Stimulated activated CD4-positive, alpha-beta T cell treated with anti-CD3 and anti-CD28 coated beads, Interleukin-2, amount 100 ng/mL, for 24 hours (primary cell): ENCODE results near the gene MAN1B1.
"Not testable (repeated sequence)": the region's sequence is repeated elsewhere in the genome, so short reads cannot be mapped to it uniquely, and the experiment has no call there.

Experiments used
- DNase-seq, 2 donors: peaks; one replicate each; pipeline ENCODE4 v3.0.0-alpha.2; 2020

MAN1B1 gene

DNA sequence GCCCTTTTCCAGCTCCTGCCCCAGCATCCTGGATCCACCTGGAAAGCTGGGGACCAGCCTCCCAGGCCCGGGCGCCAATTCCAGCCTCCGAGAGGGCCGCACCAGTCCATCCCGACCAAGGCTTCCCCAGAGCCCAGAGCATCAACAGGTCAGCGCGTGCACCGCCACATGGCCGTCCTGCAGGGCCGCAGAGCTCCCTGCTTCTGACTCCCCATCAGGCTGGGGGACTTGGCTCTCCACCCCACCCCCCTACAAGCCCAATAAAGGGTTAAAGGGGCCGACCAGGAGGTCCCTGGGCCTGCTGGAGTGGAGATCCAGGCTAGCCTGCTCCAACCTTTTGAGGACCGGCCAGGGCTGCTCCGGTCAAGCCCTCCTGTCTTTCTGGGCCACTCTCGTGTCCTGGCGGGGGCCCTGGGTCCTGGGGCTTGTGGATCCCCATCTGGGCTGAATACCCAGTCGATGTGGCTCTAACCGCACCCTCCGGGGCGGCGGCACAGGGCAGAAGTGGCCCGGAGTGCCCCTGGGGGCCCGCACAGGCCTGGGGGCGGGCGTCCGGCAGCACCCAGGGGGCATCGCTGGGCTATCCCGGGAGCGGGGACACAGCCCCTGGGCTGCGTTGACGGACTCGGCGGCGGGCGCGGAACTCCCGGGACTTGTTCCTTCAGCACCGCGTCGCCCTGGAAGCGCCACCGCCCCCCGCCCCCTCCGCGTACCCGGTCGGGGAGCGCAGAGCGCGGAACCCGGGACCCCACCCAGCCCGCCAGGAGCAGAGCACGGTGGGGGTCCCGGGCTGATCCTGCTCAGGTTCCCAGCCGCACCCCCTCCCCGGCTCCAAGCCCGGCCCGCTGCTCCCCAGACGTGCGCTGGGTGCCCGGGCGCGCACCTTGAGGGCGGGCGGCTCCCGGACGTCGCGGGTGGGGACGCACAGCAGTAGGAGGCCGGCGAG, 33.5 kb upstream of the MAN1B1 start:
- DNase-seq, result no peak

DNA sequence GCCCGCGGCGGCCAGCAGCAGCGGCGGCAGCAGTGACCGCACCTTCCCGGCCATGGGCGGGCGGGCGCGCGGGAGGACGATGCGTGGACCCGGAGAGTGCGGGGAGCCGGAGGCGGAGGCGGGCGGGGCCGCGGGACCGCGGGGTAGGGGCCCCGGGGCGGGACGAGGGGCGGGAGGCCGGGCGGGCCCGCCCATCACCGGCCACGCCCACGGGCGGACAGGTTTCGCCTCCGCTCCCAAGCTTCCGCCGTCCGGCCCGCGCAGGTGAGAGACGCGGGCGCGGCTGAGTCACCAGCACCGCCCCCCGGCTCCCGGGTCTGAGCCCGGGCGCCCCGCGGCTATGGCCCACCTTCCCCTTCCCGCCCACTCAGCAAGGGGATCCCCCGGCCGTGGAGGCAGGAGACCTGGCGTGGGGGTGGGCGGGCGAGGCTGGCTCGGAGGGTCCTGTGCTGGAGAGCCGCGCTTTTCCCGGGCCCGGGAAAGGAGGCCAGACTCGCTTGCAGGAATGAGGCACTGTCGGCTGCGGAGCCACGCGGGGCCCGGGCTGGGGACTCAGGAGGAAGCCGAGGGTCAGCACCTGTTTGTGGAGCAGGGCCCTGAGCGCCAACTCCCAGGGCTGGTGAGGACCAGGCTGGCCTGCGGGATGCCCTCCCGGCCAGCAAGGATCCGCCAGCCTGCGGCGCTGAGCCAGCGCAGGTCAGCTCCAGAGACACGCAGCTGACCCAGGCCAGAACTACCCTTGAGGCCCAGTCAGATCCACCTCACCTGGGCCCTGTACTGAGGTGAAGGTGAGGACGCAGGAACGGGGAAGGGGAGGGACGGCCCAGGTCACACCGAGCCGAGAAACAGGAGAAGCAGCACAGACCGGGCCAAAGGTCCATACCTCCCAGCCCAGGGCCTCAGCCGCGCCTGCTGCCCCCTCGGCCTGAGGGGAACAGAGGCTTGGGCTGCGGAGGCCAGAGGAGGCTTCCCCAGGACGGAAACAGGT, 32.5 kb upstream of the MAN1B1 start, which contains the start of gene ENTPD2:
ENTPD2 (minus strand) TSS at position 118 of the 988 bp plus-strand sequence; CDS start at position 54, 64 bp downstream.
- DNase-seq, result peak; percentile 43 to 63

DNA sequence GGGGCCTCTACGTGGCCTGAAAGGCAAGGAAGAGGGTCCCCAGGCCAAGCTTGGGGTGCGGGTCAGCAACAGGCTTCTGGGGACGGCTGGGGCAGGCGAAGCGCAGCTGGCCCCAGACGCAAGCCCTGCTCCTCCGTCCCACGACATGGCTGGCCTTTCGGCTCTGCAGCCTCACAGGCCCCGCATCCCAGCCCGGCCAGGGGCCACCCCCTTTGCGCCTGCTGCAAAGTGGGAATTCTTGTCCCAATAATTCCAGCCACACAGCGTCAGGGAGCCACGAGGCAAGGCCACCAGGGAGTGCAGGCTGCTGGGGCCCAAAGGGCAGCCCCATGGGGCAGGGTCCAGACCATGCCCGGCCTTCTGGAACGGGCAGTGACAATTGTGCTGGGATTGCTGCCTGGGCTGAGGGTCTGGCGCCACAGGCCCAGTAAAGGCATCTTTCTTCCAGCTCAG, 31.8 kb upstream of the MAN1B1 start:
- DNase-seq, result no peak

DNA sequence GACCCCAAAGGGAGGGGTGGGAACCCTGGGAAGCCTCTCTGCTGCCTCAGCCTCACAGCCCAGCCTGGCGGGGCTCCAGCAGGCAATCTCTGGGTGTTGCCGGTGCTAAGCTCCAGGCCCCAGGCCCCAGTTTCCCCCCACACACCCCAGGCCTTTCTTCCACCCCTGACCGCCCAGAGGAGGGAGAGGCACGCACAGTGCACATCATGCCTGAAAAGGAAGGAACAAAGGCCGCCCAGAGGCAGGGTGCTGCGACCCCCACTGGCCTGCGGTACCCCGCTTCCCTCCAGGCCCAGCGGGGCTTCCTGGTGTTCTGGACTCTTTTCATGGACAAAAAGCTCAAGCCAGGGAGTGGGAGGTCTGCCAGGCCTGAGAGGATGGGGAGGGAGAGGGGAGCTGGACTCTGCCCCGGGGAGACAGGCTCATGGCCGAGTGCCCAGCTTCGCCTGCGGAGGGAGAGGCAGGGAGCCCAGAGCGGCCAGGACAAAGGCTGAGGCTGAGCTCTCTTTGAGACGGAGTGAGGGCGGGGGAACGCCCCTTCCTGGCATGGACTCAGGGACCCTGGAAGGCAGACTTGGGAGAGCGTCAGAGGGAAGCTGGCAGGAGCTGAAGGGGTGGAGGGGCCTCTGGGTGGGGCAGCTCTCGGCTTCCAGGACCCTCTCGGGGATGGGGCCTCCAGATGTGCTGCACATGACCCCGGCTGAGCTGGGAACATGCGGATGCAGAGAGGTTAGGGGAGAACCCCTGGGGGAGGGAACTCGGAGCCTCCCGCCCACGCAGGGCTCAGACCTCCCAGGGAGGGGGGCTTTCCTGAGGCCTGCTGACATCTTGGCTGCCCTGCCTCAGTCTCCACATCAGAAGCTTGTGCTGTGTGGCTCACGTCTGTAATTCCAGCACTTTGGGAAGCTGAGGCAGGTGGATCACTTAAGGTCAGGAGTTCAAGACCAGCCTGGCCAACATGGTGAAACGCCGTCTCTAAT, 31.1 kb upstream of the MAN1B1 start:
- DNase-seq, result no peak

DNA sequence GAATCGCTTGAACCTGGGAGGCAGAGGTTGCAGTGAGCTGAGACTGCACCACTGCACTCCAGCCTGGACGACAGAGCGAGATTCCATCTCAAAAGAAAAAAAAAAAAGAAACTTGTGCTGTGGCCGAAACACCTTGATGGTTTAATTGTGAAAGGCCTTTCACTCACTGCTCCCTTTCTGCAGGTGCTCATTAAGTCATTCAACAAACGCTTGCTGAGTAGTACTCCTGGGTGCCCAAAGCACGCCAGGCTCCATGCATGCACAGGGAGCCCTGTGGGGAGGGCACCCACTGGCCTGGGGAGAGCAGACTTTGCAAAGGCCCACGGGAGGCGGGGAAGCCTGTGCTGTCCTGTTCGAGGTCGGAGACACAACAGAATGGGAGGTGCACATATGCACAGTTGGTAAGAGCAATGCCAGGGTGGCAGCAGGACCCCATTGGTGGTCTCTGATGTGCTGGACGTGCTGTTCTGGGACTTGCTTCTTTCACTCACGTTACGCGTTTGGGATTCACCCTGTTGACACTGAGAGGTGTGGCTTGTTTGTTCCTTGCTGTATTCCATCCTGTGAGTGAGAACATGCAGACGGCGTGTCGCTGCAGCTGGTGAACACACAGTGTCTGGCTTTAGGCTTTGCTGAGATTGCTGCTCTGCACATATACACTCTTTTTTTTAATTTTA, 29.9 kb upstream of the MAN1B1 start:
- DNase-seq, result no peak

DNA sequence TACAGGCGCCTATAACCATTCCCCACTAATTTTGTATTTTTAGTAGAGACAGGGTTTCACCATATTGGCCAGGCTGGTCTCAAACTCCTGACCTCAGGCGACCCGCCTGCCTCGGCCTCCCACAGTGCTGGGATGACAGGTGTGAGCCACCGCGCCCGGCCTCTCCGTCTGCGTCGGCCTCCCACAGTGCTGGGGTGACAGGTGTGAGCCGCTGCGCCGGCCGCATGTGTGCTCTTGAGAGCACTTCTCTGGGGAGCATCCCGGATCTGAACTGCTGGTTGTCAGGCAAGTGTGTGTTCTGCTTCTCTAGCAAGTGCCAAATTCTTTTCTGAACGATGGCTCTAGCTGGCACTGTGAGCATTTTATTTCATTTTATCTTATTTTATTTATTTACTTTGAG, 29.2 kb upstream of the MAN1B1 start:
- DNase-seq, result no peak

DNA sequence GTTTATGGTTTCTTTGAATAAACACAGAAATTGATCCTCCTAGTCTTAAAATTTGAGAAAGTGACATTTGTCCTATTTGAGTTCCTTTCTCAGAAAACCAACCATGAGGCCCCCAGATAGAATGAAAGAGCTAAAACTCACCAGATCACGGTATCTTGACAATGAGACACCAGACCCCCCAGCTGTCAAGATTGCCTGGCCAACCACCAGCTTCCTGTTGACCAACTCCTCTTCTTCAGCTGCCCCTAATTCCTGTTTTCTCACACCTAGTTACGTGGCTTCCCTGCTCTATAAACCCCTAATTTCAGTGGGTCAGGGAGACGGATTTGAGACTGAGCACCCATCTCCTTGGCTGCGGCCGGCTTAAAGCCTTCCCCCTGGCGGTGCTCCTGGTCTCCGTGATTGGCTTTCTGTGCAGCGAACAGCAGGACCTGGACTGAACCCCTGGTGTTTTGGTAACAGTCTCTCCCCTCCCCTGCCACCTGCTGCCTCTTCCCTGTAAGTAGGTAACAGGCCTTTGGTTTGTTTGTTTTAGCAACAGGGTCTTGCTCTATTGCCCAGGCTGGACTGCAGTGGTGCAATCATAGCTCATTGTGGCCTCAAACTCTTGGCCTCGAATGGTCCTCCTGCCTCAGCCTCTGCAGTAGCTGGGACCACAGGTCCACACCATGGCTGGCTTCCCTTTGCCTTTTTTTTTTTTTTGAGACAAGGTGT, 28.1 kb upstream of the MAN1B1 start:
- no peak for DNase-seq

DNA sequence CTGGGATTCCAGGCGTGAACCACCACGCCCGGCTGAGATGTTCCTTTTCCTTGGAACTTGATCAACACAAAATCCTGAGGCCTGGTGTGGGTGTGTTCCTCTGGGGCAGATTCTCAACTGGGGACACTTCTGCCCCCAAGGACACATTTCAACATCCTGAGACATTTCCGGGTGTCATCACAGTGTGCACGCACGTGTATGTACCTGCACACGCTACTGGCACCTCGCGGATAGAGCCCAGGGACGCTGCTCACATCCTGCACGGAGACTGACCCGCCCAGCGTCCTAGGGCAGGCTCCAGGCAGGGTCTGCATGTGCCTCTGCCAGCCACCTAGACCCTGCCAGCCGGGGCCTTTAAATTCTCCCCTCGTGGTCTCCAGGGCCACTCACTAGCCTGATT, 24.4 kb upstream of the MAN1B1 start:
- DNase-seq, result no peak

DNA sequence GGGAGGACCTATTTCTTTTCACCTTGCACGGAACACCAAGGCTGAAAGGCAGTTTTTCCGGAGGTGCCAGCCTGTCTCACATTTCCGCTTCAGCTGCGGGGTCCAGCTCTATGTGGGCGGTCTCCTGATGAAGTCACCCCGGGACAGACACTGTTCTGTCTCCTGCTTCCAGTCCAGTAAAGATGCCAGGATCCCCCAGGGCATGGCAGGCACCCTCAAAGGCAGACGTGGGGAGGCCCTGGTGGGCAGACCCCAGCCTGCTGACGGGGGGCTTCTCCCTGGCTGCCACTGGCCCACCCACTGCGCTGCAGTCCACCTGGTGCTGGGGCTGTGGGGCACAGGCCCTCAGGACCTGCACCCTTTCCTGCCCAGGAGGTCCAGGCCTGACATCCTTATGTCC, 24.0 kb upstream of the MAN1B1 start:
- not testable (repeated sequence) for DNase-seq

DNA sequence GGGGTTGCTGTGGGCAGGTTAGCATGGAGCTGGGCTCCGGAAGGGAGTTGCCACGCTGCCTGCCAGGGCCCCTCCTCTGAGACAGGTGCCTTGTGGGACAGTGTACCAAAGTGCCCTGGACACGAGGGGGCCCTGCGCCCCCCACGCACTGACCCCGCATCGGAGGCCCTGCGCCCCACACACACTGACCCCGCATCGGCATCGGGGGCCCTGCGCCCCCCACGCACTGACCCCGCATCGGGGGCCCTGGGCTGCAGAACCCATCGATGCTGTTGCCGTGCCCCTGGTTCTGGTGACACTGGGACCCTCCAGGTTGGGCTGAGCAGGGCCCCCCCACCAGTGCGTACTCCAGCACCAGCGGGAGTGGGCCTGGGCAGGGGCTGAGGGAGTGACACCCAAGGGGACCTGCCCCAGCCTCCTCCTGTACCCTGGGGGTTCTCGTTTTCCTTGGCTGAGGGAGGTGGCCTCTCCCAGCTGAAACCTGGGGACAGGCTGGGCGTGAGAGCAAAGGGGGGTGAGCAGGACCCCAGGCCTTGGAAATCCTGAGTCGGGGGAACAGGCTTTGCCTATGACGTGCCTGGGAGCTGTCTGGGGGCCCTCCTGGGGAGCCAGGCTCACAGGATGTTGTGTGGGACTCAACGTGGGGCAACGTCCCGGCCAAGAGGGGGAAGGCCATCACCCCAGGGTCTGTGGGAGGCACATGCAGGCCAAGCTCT, 23.3 kb upstream of the MAN1B1 start:
- DNase-seq, result no peak

DNA sequence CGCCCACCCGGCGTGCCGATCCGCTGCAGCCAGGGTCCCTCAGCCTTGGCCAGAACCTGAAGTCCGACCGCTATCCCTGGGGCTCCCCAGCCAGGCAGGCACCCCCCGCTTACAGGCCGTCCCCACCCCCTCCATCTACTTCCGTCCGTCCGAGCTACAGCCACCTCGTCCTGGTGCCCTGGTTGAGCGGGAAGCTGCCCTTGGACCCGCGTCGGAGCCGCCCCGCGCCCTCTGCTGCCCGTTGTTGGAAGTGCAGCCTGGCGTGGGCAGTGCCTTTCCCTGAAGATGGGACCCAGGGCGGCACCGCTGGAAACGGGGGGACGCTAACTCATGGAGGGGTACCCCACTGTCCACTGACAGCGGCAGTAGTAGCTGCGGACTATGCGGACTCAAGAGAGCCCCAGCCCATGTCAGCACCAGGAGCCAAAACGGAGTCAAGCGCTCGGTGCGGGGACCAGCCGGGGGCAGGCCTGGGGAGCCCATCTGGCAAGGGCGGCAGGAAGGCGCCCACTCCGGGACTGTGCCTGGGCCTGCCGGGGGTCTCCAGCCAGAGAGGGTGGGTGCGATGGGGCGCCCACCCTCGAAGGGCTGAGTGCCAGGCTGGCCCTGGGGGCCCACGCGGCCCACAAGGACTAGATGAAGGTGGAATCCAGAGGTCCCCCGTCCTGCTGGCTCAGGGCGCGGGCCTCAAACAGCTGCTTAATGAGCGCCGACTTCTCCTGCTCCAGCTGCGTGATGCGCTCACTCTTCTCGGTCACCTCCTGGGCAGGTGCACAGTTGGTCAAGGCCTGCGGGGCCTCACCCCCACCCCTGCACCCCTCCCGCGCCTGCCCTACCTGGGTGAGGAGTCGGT, 22.5 kb upstream of the MAN1B1 start:
- peak; percentile 77 to 81 for DNase-seq

DNA sequence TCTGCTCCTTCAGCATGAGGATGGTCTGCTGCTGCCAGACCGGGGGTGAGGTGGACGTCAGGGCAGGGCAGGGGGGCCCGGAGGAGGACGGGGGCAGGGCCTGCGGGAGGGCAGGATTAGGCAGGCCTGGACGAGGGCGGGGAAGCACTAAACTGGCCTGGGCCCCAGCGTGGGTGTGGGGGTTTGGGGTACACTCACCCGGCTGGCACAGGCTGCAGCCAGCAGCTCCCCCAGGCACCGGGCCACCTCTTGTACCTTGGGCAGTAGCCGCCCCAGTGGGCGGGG, 22.0 kb upstream of the MAN1B1 start:
- no peak for DNase-seq

DNA sequence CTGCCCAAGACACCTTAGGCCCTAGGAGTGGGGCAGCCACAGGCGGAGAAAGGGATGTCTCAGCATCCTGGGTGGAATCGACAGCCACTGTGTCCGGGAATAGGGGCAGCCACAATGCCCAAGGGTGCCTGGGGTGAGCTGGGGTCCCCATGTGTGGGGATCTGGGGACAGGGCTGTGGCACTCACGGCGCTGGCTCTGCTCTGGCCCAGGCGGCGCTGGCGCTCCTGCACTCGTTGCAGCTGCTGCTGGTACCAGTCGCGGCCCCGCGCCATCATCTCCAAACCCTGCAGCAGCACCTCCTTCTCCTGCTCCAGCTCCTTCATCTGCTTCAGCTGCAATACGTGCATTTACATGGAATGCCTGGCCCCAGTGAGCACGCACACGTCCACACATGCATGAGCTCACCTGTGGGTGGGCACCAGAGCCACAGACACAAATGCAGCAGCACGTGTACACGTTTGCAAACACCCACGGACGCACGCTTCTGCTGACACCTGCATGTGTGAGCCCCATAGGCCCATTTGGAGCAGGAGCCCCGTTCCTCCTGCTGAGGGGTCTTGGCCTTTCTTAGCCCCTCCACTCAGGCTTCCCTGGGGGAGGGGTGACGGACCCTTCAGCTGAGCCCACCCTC, 21.3 kb upstream of the MAN1B1 start:
- no peak for DNase-seq

DNA sequence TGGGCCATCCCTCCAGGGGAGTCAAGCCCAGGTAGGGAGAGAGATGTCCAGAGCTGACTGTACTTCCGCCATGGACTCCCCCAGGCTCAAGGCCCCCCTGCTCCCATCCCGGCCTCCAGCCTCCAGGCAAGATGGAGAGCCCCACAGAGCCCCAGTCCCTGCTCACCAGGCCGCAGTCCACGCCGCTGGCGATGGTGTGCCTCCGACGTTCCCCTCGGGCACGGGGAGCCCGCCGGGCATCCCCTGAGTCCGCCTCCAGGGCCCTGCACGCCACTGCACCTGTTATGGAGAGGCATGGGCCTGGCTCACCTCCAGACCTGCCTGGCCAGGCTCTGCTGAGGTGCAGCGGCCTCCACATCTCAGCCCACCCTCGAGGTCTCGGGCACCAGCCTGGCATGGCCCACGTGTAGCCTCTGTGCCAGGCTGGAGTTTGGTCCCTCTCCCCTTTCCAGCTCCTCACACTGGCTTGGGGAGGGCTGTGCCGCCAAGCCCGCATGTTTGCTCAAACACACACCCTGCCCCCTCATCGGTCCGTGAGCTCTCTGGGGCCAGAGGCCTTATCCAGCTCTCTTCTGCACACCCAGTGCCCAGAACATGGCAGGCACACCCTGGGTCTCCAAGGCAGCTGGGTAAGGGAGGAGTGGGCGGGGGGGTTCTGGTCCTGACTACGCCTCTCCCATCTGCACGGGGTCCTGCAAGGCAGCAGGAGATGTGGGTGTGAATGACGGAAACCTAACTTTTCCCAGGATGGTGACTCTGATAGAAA, 20.5 kb upstream of the MAN1B1 start:
- DNase-seq, result no peak

DNA sequence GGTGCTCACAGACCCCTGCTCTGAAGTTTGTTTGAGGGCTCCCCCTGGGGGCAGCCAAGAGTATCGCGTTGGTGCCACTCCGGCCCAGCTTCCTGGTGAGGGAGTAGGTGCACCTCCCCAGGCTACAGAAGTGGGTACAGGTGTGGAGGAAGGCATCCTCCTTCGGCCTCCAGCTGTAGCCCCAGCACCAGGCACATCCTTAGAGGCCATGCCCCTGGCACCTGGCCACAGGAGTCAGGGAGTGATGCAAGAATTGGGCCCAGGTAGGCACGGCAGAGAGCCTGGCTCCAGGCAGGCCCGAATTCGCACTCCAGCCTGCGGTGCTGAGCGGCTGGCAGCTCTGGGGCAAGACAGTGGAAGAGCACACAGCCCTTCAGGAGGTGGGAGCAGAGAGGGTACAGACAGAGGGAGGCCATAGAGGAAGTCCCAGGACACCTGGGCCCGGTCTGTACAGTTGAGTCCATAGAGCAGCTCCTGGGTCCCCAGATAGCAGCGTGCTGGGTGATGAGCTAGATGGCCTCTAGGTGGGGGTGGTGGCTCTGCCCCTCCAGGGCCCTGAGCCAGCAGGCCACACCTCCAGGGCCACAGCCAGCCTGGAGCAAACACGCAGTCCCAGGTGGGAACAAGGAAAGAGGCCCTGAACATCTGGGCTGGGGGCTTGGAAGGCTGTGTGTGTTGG, 18.8 kb upstream of the MAN1B1 start:
- DNase-seq, result peak; percentile 88

DNA sequence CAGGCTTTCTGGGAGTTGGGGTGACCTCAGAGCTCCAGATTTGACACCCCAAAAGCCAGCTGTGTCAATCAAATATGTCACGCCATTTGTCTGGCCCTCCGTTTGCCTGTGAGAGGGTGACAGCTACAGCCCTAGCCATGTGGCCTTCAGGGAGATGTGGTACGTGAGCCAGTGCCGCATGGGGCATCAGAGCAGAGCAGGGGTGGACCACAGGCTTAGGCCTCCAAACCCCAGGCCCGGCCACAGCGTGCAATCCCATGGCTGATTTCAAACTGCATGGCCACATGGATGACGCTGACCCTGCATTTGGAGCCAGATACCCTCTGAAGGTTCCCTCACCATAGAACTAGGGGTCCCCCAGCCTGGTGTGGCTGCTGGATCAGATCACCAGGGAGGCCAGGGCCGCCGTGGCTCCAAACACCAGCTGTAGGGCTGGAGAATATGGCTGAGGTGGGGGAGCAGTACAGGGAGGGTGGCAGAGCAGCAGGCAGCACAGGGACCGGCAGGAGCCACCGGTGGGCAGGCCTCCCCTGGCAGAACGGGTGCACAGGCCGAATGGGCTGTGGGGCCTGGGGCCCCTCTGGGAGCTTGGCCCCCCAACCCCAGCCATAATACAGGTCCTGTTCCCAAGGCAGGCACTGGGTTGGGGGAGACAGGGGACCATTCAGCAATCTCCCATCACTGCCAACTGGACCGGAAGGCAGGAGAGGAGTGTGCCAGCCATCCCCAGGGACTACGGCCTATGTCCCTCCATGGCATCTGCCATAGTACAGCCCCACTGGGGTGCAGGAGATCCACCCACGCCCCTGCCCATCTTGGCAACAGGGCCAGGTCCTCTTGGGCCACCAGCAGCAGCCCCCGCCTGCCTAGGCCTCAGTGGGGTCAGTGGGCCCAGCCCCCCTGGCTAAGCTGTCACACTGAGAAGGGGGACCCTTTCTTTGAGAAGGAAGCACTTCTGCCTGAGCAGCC, 18.0 kb upstream of the MAN1B1 start:
- no peak for DNase-seq
